ENCODE data around the gene CANT1. TPM values are rescaled to one million over a fixed set of nuclear protein-coding genes. Genes with fewer than 3 reads are reported as not detected.

Gene CANT1
- total and polyA plus RNA-seq, 2 of the 13 experiments (the other 11 are each of a cell fraction or from before 2014, with no cell fraction given), result 34.1 to 42.1 TPM

DNA sequence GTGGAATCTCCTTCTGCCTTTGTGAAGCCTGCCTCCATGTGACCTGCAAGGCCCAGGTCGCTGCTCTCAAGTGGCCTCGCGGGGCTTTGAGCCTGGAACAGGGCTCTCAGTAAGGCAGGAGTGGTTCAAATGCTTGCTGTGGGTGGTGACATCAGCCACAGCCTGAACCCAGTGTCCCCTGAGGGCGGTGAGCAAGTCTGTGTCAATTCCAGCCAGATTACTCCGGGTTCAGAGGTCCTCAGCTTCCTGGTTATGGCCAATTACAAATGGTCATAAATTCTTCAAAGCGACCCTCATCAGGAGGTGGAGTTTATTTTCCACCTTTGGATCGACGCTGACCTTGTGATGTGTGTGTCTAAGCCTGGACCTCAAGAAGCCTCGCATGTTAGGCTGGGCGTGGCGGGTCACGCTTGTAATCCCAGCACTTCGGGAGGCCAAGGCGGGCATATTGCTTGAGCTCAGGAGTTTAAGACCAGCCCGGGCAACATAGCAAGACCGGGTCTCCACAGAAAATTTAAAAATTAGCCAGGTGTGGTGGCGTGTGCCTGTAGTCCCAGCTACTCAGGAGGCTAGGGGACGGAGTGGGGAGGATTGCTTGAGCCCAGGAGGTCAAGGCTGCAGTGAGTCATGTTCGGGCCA lies 47.1 kb downstream of the CANT1 start (continued):
- TF ChIP-seq, protein P1, sequence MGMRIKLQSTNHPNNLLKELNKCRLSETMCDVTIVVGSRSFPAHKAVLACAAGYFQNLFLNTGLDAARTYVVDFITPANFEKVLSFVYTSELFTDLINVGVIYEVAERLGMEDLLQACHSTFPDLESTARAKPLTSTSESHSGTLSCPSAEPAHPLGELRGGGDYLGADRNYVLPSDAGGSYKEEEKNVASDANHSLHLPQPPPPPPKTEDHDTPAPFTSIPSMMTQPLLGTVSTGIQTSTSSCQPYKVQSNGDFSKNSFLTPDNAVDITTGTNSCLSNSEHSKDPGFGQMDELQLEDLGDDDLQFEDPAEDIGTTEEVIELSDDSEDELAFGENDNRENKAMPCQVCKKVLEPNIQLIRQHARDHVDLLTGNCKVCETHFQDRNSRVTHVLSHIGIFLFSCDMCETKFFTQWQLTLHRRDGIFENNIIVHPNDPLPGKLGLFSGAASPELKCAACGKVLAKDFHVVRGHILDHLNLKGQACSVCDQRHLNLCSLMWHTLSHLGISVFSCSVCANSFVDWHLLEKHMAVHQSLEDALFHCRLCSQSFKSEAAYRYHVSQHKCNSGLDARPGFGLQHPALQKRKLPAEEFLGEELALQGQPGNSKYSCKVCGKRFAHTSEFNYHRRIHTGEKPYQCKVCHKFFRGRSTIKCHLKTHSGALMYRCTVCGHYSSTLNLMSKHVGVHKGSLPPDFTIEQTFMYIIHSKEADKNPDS (CRISPR knock-in tag; IDR thresholded peaks at IDR 0.05), result peak; percentile 51; the same call in 1 of the 2 replicates
- TF ChIP-seq ZFP36L1 (CRISPR knock-in tag; IDR thresholded peaks at IDR 0.05) (peak; percentile 81; the same call in 1 of the 2 replicates), ELF1 (CRISPR knock-in tag; IDR thresholded peaks at IDR 0.05) (peak; percentile 86), ZNF839 (CRISPR knock-in tag; IDR thresholded peaks at IDR 0.05; ENCODE audit: borderline replicate concordance) (no peak), PRPF4 (IDR thresholded peaks at IDR 0.05; ENCODE audit: low read depth, low read length, poor library complexity, severe bottlenecking) (no peak), HOXA3 (CRISPR knock-in tag; IDR thresholded peaks at IDR 0.05) (peak; percentile 75; the same call in 1 of the 2 replicates), CCAR2 (optimal IDR thresholded peaks at IDR 0.05; ENCODE audit: low read depth, low read length) (no peak), PPARG (CRISPR knock-in tag; conservative IDR thresholded peaks at IDR 0.05) (peak; percentile 62)
- TF ChIP-seq, protein P2, sequence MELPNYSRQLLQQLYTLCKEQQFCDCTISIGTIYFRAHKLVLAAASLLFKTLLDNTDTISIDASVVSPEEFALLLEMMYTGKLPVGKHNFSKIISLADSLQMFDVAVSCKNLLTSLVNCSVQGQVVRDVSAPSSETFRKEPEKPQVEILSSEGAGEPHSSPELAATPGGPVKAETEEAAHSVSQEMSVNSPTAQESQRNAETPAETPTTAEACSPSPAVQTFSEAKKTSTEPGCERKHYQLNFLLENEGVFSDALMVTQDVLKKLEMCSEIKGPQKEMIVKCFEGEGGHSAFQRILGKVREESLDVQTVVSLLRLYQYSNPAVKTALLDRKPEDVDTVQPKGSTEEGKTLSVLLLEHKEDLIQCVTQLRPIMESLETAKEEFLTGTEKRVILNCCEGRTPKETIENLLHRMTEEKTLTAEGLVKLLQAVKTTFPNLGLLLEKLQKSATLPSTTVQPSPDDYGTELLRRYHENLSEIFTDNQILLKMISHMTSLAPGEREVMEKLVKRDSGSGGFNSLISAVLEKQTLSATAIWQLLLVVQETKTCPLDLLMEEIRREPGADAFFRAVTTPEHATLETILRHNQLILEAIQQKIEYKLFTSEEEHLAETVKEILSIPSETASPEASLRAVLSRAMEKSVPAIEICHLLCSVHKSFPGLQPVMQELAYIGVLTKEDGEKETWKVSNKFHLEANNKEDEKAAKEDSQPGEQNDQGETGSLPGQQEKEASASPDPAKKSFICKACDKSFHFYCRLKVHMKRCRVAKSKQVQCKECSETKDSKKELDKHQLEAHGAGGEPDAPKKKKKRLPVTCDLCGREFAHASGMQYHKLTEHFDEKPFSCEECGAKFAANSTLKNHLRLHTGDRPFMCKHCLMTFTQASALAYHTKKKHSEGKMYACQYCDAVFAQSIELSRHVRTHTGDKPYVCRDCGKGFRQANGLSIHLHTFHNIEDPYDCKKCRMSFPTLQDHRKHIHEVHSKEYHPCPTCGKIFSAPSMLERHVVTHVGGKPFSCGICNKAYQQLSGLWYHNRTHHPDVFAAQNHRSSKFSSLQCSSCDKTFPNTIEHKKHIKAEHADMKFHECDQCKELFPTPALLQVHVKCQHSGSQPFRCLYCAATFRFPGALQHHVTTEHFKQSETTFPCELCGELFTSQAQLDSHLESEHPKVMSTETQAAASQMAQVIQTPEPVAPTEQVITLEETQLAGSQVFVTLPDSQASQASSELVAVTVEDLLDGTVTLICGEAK (IDR thresholded peaks at IDR 0.05), result no peak
- TF ChIP-seq, protein P2 (CRISPR knock-in tag; IDR thresholded peaks at IDR 0.05), result peak; percentile 62; the same call in 1 of the 2 replicates
- TF ChIP-seq, protein P3, sequence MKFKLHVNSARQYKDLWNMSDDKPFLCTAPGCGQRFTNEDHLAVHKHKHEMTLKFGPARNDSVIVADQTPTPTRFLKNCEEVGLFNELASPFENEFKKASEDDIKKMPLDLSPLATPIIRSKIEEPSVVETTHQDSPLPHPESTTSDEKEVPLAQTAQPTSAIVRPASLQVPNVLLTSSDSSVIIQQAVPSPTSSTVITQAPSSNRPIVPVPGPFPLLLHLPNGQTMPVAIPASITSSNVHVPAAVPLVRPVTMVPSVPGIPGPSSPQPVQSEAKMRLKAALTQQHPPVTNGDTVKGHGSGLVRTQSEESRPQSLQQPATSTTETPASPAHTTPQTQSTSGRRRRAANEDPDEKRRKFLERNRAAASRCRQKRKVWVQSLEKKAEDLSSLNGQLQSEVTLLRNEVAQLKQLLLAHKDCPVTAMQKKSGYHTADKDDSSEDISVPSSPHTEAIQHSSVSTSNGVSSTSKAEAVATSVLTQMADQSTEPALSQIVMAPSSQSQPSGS (CRISPR knock-in tag; IDR thresholded peaks at IDR 0.05), result peak; percentile 94
- TF ChIP-seq, protein P4, sequence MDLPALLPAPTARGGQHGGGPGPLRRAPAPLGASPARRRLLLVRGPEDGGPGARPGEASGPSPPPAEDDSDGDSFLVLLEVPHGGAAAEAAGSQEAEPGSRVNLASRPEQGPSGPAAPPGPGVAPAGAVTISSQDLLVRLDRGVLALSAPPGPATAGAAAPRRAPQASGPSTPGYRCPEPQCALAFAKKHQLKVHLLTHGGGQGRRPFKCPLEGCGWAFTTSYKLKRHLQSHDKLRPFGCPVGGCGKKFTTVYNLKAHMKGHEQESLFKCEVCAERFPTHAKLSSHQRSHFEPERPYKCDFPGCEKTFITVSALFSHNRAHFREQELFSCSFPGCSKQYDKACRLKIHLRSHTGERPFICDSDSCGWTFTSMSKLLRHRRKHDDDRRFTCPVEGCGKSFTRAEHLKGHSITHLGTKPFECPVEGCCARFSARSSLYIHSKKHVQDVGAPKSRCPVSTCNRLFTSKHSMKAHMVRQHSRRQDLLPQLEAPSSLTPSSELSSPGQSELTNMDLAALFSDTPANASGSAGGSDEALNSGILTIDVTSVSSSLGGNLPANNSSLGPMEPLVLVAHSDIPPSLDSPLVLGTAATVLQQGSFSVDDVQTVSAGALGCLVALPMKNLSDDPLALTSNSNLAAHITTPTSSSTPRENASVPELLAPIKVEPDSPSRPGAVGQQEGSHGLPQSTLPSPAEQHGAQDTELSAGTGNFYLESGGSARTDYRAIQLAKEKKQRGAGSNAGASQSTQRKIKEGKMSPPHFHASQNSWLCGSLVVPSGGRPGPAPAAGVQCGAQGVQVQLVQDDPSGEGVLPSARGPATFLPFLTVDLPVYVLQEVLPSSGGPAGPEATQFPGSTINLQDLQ (CRISPR knock-in tag; IDR thresholded peaks at IDR 0.05), result 0 out of 2 replicates have a peak, but pooled peaks have one; percentile 86
